Progenitor cell of endocrine pancreas (in vitro differentiated cells): Measurements from ENCODE around the gene GRIN2A. TPM values are rescaled to one million over a fixed set of nuclear protein-coding genes. Genes with fewer than 3 reads are reported as not detected.

Experiments used
- DNase-seq: peaks from one replicate; pipeline ENCODE4 v3.0.0; 2021; ENCODE audit warnings: low spot score; ENCODE audit not compliant: unreplicated experiment
- H3K27ac Mint-ChIP-seq: 2 replicates; pipeline ENCODE4 v1.8.0; 2021; ENCODE audit warnings: mild to moderate bottlenecking, moderate library complexity, mixed read lengths
- H3K27me3 Mint-ChIP-seq: 2 replicates; pipeline ENCODE4 v1.8.0; 2021; ENCODE audit warnings: mixed read lengths
- H3K36me3 Mint-ChIP-seq: 2 replicates; pipeline ENCODE4 v1.8.0; 2022; ENCODE audit warnings: mixed read lengths; ENCODE audit not compliant: insufficient read depth
- H3K4me1 Mint-ChIP-seq: 2 replicates; pipeline ENCODE4 v1.8.0; 2021; ENCODE audit warnings: low read depth, mixed read lengths
- H3K4me3 Mint-ChIP-seq: 2 replicates; pipeline ENCODE4 v1.8.0; 2021; ENCODE audit warnings: low read depth, mild to moderate bottlenecking, moderate library complexity, mixed read lengths
- H3K9me3 Mint-ChIP-seq: 2 replicates; pipeline ENCODE4 v1.8.0; 2021; ENCODE audit warnings: low read depth, mixed read lengths
- CTCF ChIP-seq: fragments of 200-600 bp; sonication (generic); IDR thresholded peaks from one replicate; pipeline ENCODE4 v1.5.0; 2021; ENCODE audit warnings: antibody characterized with exemption, mild to moderate bottlenecking; ENCODE audit not compliant: unreplicated experiment
- total RNA-seq: library from RNA; stranded (reverse); gene quantifications from 2 replicates; pipeline ENCODE4 v1.2.1, GENCODE V29; 2021

GRIN2A gene
- total RNA-seq, 1 donor from 2014 or later, result 1.7 TPM

GRCh38 chr16:10168258-10168657 is 14.0 kb downstream of the GRIN2A start:
- H3K4me3 Mint-ChIP-seq, result no peak overlapping the region
- no peak for TF ChIP-seq CTCF
- peaks cover 18% of the 10 kb centered on the region for H3K9me3 Mint-ChIP-seq
- H3K27ac Mint-ChIP-seq, result no peak overlapping the region
- DNase-seq, result no peak
- peaks cover 3% of the 10 kb centered on the region for H3K36me3 Mint-ChIP-seq
- H3K4me1 Mint-ChIP-seq, result peaks cover 6% of the 10 kb centered on the region
- peaks cover 16% of the 10 kb centered on the region for H3K27me3 Mint-ChIP-seq

GRCh38 chr16:10165643-10166042 is 16.6 kb downstream of the GRIN2A start:
- Mint-ChIP-seq H3K27ac (no peak overlapping the region), H3K9me3 (peaks cover 23% of the 10 kb centered on the region), H3K4me1 (peaks cover 2% of the 10 kb centered on the region), H3K27me3 (peaks cover 9% of the 10 kb centered on the region), H3K36me3 (peaks cover 5% of the 10 kb centered on the region), H3K4me3 (no peak overlapping the region)
- TF ChIP-seq CTCF, result no peak
- no peak for DNase-seq

DNA sequence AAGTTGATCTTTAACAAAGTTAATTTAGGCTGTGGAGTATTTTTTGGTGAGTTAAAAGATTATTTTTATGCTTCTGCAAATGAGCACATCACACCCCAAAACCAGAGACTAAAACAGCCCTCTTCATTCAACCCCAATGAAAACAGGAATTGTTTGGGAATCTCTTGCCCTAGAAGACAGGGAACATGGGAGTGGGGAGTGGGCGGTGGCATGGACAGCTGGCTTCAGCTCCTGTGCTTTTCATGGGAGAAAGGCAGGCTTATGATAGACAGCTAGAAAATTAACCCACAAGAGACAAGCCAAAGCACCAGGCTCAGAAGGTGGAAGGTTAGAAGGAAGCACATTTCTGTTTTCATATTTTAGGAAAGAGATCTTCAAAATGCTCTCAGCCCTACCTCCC is 19.2 kb downstream of the GRIN2A start:
- H3K27ac Mint-ChIP-seq, result no peak overlapping the region
- H3K4me1 Mint-ChIP-seq, result peaks cover 2% of the 10 kb centered on the region
- H3K4me3 Mint-ChIP-seq, result no peak overlapping the region
- peaks cover 9% of the 10 kb centered on the region for H3K27me3 Mint-ChIP-seq
- H3K36me3 Mint-ChIP-seq, result peaks cover 5% of the 10 kb centered on the region
- no peak for DNase-seq
- H3K9me3 Mint-ChIP-seq, result peaks cover 19% of the 10 kb centered on the region
- TF ChIP-seq CTCF, result no peak

DNA sequence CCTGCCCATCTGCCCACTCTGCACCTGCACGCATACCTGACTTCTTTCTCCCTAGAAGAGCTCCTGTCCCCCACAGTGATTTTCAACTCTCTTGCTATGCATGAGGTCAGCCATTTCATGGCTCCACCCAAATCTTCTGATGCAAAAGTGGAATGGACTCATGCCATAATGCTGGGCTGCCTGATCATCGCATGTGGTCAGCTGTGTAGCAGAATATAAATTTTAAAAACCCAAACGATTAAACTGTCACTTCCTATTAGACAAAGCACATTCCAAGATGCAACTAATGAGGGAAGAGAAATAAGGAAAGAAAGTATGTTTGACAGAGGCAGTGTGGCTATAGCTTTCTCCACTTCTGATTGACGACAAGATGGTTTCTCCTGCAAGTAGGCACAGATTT is 26.1 kb downstream of the GRIN2A start:
- no peaks in the 10 kb centered on the region for H3K4me1 Mint-ChIP-seq
- no peak for DNase-seq
- H3K36me3 Mint-ChIP-seq, result peaks cover 3% of the 10 kb centered on the region
- H3K27me3 Mint-ChIP-seq, result peaks cover 2% of the 10 kb centered on the region
- no peak for TF ChIP-seq CTCF
- H3K27ac Mint-ChIP-seq, result no peak overlapping the region
- H3K9me3 Mint-ChIP-seq, result peaks cover 3% of the 10 kb centered on the region
- no peak overlapping the region for H3K4me3 Mint-ChIP-seq

DNA sequence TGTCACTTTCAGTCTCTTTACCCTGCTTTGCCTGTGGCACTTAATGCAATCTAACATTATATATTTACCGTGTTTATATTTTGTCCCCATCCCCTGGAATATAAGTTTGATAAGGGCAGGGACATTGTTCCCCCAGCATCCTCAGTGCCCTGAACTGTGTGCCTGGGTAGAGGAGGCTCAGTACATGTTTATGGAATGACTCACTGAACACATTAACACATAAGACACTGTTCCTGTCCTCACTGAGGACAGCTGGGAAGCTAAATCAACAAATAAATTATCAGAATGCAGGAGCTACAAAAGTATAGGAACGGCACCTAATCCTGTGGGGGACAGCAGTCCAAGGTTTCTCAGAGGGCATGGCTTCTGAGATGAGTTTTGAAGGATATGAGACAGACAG is 27.8 kb downstream of the GRIN2A start:
- DNase-seq, result no peak
- no peak overlapping the region for H3K27ac Mint-ChIP-seq
- no peak overlapping the region for H3K4me3 Mint-ChIP-seq
- no peak for TF ChIP-seq CTCF
- no peaks in the 10 kb centered on the region for H3K9me3 Mint-ChIP-seq
- H3K4me1 Mint-ChIP-seq, result no peaks in the 10 kb centered on the region
- no peaks in the 10 kb centered on the region for H3K27me3 Mint-ChIP-seq
- no peaks in the 10 kb centered on the region for H3K36me3 Mint-ChIP-seq
